Measurements from ENCODE around the gene EPHB2. TPM values are rescaled to one million over a fixed set of nuclear protein-coding genes. Genes with fewer than 3 reads are reported as not detected.

Gene EPHB2
- total and polyA plus RNA-seq, 7 donors: 1.2 to 38.6 (median 3.0) TPM

DNA sequence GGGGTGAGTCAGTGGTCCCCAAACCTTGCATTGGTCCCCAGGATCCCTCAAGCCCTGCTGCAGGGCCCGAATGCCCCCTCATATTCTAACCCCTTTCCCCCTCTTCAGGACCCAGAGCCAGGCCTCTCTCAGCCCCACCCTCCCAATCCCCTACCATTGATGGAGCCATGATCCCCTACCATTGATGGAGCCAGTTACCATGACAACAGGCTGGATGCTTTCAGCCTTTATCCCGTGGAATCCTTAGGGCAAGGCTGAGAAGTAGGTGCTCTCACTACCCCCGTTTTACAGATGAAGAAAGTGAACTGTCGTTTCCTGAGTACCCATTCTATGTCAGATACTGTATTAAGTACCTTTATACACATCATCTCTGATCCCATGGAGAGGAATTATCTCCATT is 70.8 kb downstream of the EPHB2 start:
- H3K36me3 ChIP-seq: no peaks in the 10 kb centered on the region
- no peak for DNase-seq
- whole genome bisulfite sequencing, 2 donors: 78 to 87% methylated on average over 4 of the region's 4 CpGs
- no peak for TF ChIP-seq POLR2AphosphoS5 (IDR thresholded peaks at IDR 0.05)
- TF ChIP-seq, protein P1, sequence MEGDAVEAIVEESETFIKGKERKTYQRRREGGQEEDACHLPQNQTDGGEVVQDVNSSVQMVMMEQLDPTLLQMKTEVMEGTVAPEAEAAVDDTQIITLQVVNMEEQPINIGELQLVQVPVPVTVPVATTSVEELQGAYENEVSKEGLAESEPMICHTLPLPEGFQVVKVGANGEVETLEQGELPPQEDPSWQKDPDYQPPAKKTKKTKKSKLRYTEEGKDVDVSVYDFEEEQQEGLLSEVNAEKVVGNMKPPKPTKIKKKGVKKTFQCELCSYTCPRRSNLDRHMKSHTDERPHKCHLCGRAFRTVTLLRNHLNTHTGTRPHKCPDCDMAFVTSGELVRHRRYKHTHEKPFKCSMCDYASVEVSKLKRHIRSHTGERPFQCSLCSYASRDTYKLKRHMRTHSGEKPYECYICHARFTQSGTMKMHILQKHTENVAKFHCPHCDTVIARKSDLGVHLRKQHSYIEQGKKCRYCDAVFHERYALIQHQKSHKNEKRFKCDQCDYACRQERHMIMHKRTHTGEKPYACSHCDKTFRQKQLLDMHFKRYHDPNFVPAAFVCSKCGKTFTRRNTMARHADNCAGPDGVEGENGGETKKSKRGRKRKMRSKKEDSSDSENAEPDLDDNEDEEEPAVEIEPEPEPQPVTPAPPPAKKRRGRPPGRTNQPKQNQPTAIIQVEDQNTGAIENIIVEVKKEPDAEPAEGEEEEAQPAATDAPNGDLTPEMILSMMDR (IDR thresholded peaks at IDR 0.05): no peak
- no peak for TF ChIP-seq POLR2A (IDR thresholded peaks at IDR 0.05)
- no peak for TF ChIP-seq EP300 (IDR thresholded peaks at IDR 0.05)
- intact Hi-C loops (cut with DNase I): no loop called here
- H3K4me1 ChIP-seq: peaks cover 0 to 26% (median 16%) of the 10 kb centered on the region in 4 donors
- no peak overlapping the region for H3K4me3 ChIP-seq
- H3K27ac ChIP-seq: no peak overlapping the region
- no peaks in the 10 kb centered on the region for H3K9me3 ChIP-seq
- H3K27me3 ChIP-seq: no peaks in the 10 kb centered on the region

DNA sequence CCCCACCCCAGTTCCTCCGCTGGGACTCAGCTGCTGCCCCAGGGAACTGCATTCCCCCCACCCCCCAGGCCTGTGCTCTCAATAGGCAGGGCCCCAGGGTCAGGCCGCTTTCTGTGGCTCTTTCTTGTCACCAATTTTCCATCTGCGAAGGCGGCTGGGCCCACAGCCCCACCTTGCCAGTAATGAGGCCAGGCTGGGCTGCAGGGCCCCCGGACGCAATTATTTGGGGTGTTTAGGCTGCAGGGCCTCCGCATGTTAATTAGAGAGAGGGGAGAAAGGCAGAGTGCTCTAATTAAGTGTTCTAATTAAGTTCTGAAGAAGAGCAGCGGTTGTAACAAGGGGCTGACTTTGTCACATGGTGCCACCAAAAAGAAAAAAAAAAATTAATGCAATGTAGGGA is 71.8 kb downstream of the EPHB2 start:
- Histone ChIP-seq H3K4me1 (peaks cover 0 to 26% (median 16%) of the 10 kb centered on the region in 4 donors), H3K9me3 (no peaks in the 10 kb centered on the region), H3K36me3 (no peaks in the 10 kb centered on the region), H3K4me3 (no peak overlapping the region), H3K27ac (no peak overlapping the region), H3K27me3 (no peaks in the 10 kb centered on the region)
- DNase-seq: no peak
- 86 to 91% methylated on average over 8 of the region's 8 CpGs for WGBS, 2 donors
- intact Hi-C loops (cut with DNase I): no loop called here
- no peak for TF ChIP-seq POLR2AphosphoS5 (IDR thresholded peaks at IDR 0.05)

DNA sequence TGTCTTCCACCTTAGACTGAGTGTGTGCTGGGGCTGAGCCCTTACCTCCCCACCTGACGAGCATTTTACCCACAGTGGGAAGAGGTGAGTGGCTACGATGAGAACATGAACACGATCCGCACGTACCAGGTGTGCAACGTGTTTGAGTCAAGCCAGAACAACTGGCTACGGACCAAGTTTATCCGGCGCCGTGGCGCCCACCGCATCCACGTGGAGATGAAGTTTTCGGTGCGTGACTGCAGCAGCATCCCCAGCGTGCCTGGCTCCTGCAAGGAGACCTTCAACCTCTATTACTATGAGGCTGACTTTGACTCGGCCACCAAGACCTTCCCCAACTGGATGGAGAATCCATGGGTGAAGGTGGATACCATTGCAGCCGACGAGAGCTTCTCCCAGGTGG is 73.7 kb downstream of the EPHB2 start:
- TF ChIP-seq, protein P1 (IDR thresholded peaks at IDR 0.05): no peak
- TF ChIP-seq POLR2AphosphoS5 (IDR thresholded peaks at IDR 0.05): no peak
- no peak for TF ChIP-seq EP300 (IDR thresholded peaks at IDR 0.05)
- TF ChIP-seq POLR2A (IDR thresholded peaks at IDR 0.05): no peak
- no peak for DNase-seq
- intact Hi-C loops (cut with DNase I): no loop called here
- Histone ChIP-seq H3K36me3 (no peaks in the 10 kb centered on the region), H3K27ac (no peak overlapping the region), H3K9me3 (no peaks in the 10 kb centered on the region), H3K4me1 (peaks cover 0 to 13% (median 3%) of the 10 kb centered on the region in 4 donors), H3K4me3 (no peak overlapping the region), H3K27me3 (no peaks in the 10 kb centered on the region)
- 90 to 93% methylated on average over 19 of the region's 19 CpGs for WGBS, 2 donors

DNA sequence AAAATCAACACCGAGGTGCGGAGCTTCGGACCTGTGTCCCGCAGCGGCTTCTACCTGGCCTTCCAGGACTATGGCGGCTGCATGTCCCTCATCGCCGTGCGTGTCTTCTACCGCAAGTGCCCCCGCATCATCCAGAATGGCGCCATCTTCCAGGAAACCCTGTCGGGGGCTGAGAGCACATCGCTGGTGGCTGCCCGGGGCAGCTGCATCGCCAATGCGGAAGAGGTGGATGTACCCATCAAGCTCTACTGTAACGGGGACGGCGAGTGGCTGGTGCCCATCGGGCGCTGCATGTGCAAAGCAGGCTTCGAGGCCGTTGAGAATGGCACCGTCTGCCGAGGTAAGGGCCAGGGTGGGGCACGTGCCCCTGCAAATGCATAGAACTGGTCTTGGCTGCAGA is 74.1 kb downstream of the EPHB2 start:
- no peaks in the 10 kb centered on the region for H3K36me3 ChIP-seq
- no peaks in the 10 kb centered on the region for H3K9me3 ChIP-seq
- no peak for DNase-seq
- 95 to 96% methylated on average over 27 of the region's 27 CpGs for WGBS, 2 donors
- TF ChIP-seq POLR2A (IDR thresholded peaks at IDR 0.05) (no peak), POLR2AphosphoS5 (IDR thresholded peaks at IDR 0.05) (no peak), EP300 (IDR thresholded peaks at IDR 0.05) (no peak)
- TF ChIP-seq, protein P1 (IDR thresholded peaks at IDR 0.05): no peak
- H3K27ac ChIP-seq: no peak overlapping the region
- H3K4me3 ChIP-seq: no peak overlapping the region
- intact Hi-C loops (cut with DNase I): no loop called here
- peaks cover 0 to 9% (median under 1%) of the 10 kb centered on the region in 4 donors for H3K4me1 ChIP-seq
- H3K27me3 ChIP-seq: no peaks in the 10 kb centered on the region

DNA sequence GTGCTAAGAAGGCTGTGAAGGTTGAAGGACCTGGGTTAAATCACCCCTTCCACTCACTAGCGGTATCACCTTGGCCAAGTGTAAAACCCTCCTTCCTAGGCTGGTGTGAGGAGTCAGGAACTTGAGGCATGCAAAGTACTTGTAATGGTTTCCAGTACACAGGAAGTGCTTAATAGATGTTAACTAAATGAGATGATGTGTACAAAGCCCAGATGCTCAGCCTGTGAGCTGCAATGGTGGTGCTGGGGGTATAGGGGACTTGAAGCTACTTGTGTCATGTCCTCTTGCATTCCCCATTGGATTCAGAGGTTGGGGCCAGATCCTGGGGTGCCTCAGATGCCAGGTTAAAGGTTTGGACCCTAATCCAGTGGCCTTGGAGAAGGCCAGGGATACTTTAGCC is 75.5 kb downstream of the EPHB2 start:
- H3K9me3 ChIP-seq: no peaks in the 10 kb centered on the region
- TF ChIP-seq, protein P1 (IDR thresholded peaks at IDR 0.05): no peak
- TF ChIP-seq EP300 (IDR thresholded peaks at IDR 0.05) (no peak), POLR2AphosphoS5 (IDR thresholded peaks at IDR 0.05) (no peak), POLR2A (IDR thresholded peaks at IDR 0.05) (no peak)
- H3K4me1 ChIP-seq: peaks cover 0 to 5% (median 0%) of the 10 kb centered on the region in 4 donors
- 96 to 98% methylated on average over 1 of the region's 1 CpG for WGBS, 2 donors
- H3K4me3 ChIP-seq: no peak overlapping the region
- H3K27ac ChIP-seq: no peak overlapping the region
- no peaks in the 10 kb centered on the region for H3K27me3 ChIP-seq
- no peak for DNase-seq
- intact Hi-C loops (cut with DNase I): no loop called here
- H3K36me3 ChIP-seq: no peaks in the 10 kb centered on the region

Measured in sigmoid colon (tissue), 7 donors.